GM21360 (cell line): Measurements from ENCODE around the gene ATP8A2.

Source experiments
- ATAC-seq: cut with Tn5 transposase; IDR thresholded peaks from one replicate; pipeline ENCODE4 v1.9.1; 2021; ENCODE audit warnings: mild to moderate bottlenecking, moderate library complexity; ENCODE audit not compliant: unreplicated experiment

ATP8A2 gene

GRCh38 chr13:25380741-25381324 is 9.1 kb downstream of the ATP8A2 start:
- ATAC-seq, result no peak

- ATAC-seq, result no peak
Measured at GRCh38 chr13:25384758-25385410, 13.1 kb downstream of the ATP8A2 start.

DNA sequence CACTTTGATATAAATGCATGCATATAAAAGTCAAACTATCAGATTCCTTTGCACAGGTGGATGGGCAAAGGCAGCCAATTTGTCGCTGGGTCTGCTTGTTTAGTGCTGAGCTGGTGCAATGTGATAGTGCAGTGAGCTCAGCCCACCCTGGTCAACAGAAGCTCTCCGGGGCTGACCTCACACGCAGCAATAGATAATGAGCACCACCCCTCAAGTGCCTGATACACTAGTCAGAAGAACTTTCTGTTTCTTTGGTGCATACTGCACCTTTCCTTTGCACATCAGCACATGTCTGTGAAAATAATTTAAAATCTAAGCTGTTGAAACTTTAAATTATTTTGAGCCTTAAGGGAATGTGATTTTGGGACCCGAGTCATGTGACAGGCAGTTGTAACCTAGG is 20.2 kb downstream of the ATP8A2 start:
- ATAC-seq, result no peak

DNA sequence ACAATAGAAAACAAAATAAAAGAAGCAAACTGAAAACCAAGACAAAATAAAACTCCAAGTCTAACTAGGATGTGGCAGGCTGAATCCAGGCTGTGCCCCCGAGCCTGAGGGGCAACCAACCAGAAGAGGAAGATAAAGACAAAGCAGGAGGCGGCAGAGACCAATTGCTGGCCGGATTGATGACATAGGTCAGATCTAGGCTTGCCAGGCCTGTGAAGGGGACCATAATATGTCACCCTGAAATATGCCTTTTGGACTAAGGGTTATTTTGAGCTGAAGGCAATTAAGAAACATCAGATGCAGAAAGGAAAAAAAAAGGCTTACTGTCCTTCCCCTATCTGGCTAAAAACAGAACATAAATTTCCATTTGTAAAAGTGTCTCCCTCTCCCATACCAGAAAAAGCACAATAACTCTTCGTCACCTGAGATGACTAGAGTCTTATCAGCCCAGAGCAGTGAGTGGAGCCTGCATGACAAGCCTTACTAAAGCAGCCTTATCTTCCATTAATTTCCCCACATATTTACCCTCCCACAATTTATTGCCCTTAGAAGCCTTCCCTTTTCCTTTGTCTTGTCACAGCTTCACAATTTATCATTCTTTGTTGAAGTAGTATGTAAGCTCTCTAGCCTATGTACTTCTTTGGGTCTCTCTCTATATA is 22.8 kb downstream of the ATP8A2 start:
- no peak for ATAC-seq

DNA sequence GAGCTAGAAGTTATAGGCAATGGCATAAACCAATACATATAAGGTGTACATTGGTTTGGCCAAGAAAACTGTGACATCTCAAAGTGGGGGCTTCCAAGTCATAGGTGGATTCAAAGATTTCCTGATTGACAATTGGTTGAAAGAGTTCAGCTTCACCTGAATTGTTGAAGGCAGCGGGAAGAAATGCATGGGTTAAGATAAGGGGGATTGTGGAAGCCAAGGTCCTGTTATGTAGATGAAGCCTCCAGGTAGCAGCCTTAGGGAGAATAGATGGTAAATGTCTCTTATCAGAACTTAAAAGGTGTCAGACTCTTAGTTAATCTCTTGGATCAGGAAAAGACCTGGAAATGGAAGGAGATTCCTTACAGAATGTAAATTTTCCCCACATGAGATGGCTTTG is 26.0 kb downstream of the ATP8A2 start:
- no peak for ATAC-seq

DNA sequence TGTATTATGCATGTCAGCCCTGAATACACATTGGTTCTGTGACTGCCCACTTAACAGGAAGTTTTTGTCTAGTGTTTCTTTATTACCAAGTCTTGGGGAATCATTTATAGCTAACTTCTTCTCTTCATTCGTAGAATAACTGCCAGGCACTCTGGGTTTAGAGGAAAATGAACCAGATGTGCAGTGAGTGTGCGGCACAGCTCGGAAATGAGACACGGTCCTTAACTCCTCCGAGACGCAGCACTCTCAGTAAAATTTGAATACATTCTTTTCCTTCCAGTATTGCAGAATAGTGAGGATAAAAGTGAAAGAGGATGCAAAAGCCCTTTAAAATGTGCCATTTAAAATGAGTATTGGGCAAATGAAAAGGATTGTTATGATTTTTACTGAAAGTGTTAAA is 29.2 kb downstream of the ATP8A2 start:
- ATAC-seq, result no peak

- ATAC-seq, result no peak
Measured at GRCh38 chr13:25401958-25402357, 30.2 kb downstream of the ATP8A2 start.

DNA sequence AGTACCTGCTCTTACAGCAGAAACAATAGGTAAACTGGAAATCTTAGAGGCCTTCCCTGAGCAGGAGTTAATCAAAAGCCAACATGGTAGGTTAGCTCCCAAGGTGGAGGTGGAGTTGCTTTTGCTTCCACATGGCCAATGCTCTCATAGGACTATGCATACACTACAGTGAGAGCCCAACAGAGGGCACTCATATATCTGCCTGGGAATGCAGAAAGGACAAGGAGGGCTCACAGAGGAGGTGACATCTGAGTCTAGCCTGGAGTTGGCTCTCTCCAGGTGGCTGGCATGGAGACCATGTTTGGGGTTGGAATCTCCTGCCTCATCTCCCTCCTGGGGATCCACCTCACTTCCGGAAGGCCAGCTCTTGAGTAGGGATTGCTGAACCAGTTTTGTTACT is 34.6 kb downstream of the ATP8A2 start:
- no peak for ATAC-seq

GRCh38 chr13:25409938-25410337 is 38.2 kb downstream of the ATP8A2 start:
- ATAC-seq, result no peak

DNA sequence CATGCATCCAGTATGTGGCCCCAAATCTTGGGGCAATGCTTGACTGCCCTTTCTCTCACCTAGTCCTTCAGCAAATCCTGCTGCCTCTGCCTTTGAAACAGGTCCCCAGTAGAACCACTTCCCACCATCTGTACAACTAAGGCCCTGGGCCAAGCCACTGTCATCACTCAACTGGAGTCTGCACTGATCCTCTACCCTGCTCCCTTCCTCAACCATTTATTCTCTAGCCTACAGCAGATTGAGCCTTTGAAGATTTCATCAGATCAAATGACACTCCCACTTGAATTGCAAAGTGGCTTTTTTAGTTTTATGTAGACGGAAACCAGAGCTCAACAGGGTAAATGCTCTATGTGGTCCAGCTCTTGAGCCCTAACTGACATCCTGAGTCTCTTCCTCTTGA is 43.5 kb downstream of the ATP8A2 start:
- ATAC-seq, result no peak

DNA sequence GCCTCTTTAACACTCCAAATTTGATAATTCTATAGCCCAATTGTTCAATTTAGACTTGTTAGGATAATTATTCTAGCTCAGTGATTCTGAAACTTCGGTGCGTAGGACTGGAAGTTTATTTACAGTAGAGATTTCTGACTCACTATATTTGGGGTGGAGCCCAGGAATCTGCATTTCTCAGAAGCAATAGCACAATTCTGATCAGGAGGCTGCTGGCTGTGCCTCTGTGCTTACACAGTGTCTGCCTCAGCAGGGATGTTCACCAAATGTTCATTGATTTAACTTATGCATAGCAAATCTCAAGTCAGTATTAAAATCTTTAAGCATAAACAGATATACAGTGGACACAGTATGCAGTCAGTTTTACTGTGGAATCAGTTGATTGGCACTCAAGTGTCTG is 45.8 kb downstream of the ATP8A2 start:
- no peak for ATAC-seq

- ATAC-seq, result no peak
Measured at GRCh38 chr13:25420161-25420560, 48.4 kb downstream of the ATP8A2 start.

- no peak for ATAC-seq
Measured at GRCh38 chr13:25421612-25422011, 49.8 kb downstream of the ATP8A2 start.

- no peak for ATAC-seq
Measured at GRCh38 chr13:25422153-25422552, 50.4 kb downstream of the ATP8A2 start.

DNA sequence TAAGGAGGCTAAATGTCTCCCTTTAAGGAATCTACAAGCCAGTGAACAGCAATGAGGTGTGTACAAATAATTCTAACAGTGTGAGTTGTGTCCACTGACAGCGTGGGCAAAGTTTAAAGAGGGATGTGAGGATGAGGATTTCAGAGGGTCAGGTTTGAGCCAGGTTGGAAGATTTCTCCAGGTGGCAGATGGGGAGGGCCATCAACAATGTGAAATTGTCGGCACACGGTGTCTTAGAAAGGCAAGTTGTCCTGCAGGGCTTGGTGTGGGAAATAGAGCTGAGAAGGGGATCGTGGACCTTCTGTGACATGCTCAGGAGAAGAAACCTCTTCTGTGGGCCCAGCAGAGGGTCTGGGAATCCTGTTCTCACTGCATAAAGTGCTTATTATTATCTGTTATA is 52.1 kb downstream of the ATP8A2 start:
- ATAC-seq, result no peak

DNA sequence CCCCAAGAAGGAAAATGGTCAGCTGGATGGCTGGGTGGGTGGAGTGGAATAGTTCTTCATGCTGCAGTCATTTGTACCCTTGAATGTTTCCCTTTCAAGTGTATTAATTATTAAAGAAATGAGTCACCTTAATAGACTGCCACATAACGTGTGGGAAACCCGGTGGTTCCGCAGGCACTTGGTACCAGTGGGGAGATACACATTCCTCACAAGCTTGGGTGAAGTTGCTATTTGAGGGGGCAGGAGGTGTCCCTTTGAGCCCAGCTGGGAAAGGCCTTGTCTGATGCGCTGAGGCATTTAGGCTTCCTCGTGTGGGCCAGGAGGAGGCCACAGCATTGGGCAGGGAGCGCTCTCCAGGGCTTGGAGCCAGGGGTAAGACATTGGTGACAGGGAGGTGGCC is 57.7 kb downstream of the ATP8A2 start:
- ATAC-seq, result no peak

- ATAC-seq, result no peak
Measured at GRCh38 chr13:25432691-25433090, 60.9 kb downstream of the ATP8A2 start.

DNA sequence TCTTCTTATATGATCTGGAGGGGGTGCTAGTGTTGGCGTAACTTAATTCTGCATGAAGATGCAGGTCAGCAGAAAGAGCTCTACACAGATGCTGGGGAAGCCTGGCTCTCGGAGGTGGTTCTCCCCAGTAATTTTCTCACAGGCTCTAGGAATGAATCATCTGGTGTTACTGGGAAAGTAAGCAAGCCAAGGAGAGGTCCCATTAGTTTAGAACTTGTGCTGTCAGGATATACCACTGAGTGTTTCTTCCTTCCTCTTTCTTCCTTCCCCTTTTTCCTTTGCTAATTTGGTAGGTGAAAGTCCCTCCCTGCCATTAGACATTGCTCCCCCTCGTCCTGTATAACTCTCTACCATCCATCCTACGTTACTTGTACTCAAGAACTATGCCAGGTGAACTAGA is 68.3 kb downstream of the ATP8A2 start:
- no peak for ATAC-seq

DNA sequence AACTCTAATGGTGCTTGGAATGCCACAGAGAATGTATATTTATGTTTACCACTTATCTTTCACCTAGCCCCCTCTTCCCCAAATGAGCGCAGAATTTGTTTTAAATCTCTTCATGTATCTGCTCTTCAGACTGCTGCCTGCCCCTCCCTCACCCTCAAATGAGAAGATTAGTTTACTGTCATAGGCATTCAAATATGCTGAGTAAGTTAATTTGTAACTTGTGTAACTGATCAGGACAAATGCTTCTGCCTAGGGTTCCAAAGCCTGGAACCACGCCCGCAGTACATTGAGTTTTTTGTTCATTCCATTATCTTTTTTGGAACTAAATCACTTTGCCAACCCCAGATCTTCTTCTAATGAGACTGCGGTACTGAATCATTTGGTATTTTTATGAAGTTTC is 74.5 kb downstream of the ATP8A2 start:
- no peak for ATAC-seq

GRCh38 chr13:25447396-25447795 is 75.6 kb downstream of the ATP8A2 start:
- no peak for ATAC-seq

GRCh38 chr13:25453850-25454365 is 82.1 kb downstream of the ATP8A2 start:
- ATAC-seq, result no peak

DNA sequence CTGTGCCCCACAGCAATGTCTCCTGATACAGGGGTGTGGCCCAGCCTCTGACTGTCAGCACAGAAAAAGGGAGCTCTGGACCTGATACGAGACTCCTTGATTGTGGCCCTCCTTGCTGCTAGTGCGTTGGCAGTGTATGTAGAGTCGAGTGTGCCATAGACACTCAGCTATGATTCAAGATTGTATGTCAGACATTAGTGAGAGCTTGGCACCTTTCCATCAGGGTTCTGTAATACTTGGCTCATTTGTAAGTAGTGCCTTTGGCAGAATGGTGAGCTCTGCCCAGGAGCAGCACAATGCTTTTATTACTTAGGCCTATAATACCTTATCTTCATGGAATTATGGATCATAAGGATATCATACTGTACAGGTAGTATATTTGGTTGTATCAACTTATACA is 83.4 kb downstream of the ATP8A2 start:
- no peak for ATAC-seq
